Panc1 (cell line): Measurements from ENCODE around the gene SLPI. TPM values are rescaled to one million over a fixed set of nuclear protein-coding genes. Genes with fewer than 3 reads are reported as not detected.

Source experiments
- ATAC-seq: fragments of 200-7000 bp; cut with Tn5 transposase; 2 replicates; pipeline ENCODE4 v1.9.1; 2020; ENCODE audit warnings: mild to moderate bottlenecking, moderate library complexity
- BruUV-seq: library from RNA; stranded (reverse); fragments of 400-500 nt; replicated peaks from 2 replicates; lab custom pipeline; 2021; lab: Mats Ljungman, UMichigan
- CTCF ChIA-PET: fragments of 300-600 bp; sonication (Branson Sonifier 250); formaldehyde crosslinking; loops from one replicate; lab custom pipeline; 2022; ENCODE audit warnings: antibody characterized with exemption; lab: Charles Lee
- POLR2A ChIA-PET: fragments of 300-600 bp; sonication (Branson Sonifier 250); formaldehyde crosslinking; loops from one replicate; lab custom pipeline; 2022; ENCODE audit warnings: antibody characterized with exemption; lab: Charles Lee
- DNase-seq: peaks from one replicate; pipeline ENCODE4 v3.0.0-alpha.2; 2010; ENCODE audit warnings: low read depth, low spot score
- H3K27ac ChIP-seq: 2 replicates; pipeline ENCODE4 v1.5.1; 2011; ENCODE audit warnings: mild to moderate bottlenecking, low read length, inconsistent platforms
- H3K27me3 ChIP-seq: fragments of 200-500 bp; sonication (Bioruptor generic); 2 replicates; pipeline ENCODE4 v1.6.0; 2014; ENCODE audit warnings: low read length, inconsistent platforms; ENCODE audit not compliant: control insufficient read depth, insufficient read depth
- H3K36me3 ChIP-seq: fragments of 200-500 bp; sonication (Bioruptor generic); 2 replicates; pipeline ENCODE4 v1.5.1; 2014; ENCODE audit warnings: inconsistent platforms, mild to moderate bottlenecking, low read length, moderate library complexity; ENCODE audit not compliant: control insufficient read depth, insufficient read depth
- H3K4me1 ChIP-seq: 2 replicates; pipeline ENCODE4 v1.5.1; 2011; ENCODE audit warnings: inconsistent platforms, mild to moderate bottlenecking, low read length, moderate library complexity; ENCODE audit not compliant: control insufficient read depth, insufficient read depth
- H3K4me3 ChIP-seq, 2 experiments: 2 replicates each; pipeline ENCODE4 v1.5.1; 2011 to 2012; ENCODE audit warnings: low read depth in 2 of 2, low read length in 2 of 2, mild to moderate bottlenecking in 2 of 2, inconsistent platforms in 1 of 2, moderate library complexity in 1 of 2
- H3K9me3 ChIP-seq: fragments of 200-500 bp; sonication (Bioruptor generic); 2 replicates; pipeline ENCODE4 v1.5.1; 2014; ENCODE audit warnings: low read depth, mild to moderate bottlenecking, inconsistent platforms, low read length, moderate library complexity; ENCODE audit not compliant: control insufficient read depth, insufficient read depth
- POLR2AphosphoS5 ChIP-seq: IDR thresholded peaks from 2 replicates; pipeline ENCODE4 v1.6.1; 2012; ENCODE audit warnings: mild to moderate bottlenecking, low read depth, low read length, moderate library complexity
- SIN3A ChIP-seq: IDR thresholded peaks from 2 replicates; pipeline ENCODE4 v1.6.1; 2012; ENCODE audit warnings: low read depth, mild to moderate bottlenecking, low read length, moderate library complexity, borderline replicate concordance; ENCODE audit not compliant: insufficient read depth
- TCF7L2 ChIP-seq: IDR thresholded peaks from 2 replicates; pipeline ENCODE4 v1.6.1; 2011; ENCODE audit warnings: mild to moderate bottlenecking, low read depth, low read length, inconsistent platforms
- in situ Hi-C: cut with HindIII; loops from 2 replicates; pipeline ENCODE4 v1.10.0; 2016; ENCODE audit warnings: low sequenced_read_pairs, low pct_unique_long_range_greater_than_20kb
- intact Hi-C: fragments of 100-400 bp; cut with micrococcal nuclease; formaldehyde crosslinking; loops from one replicate; pipeline ENCODE4 v1.10.0; 2022; ENCODE audit not compliant: unreplicated experiment
- total RNA-seq: library from RNA; stranded (reverse); gene quantifications from one replicate; pipeline ENCODE4 v1.2.1, GENCODE V29; 2021; ENCODE audit not compliant: unreplicated experiment
- TF ChIP-seq, protein P1 (sequence below): fragments of 450-650 bp; IDR thresholded peaks from 2 replicates; pipeline ENCODE4 v1.5.1; 2017; ENCODE audit warnings: mild to moderate bottlenecking
- TF ChIP-seq, protein P2 (sequence below), 2 experiments: IDR thresholded peaks; 2 replicates each; pipeline ENCODE4 v1.6.1; 2011 to 2012; ENCODE audit warnings: low read depth in 2 of 2, control low read depth in 1 of 2, low read length in 1 of 2, mild to moderate bottlenecking in 1 of 2, moderate library complexity in 1 of 2; ENCODE audit not compliant: insufficient read depth in 1 of 2

SLPI gene
- total RNA-seq, 1 experiment from 2014 or later, result 0.74 TPM

DNA sequence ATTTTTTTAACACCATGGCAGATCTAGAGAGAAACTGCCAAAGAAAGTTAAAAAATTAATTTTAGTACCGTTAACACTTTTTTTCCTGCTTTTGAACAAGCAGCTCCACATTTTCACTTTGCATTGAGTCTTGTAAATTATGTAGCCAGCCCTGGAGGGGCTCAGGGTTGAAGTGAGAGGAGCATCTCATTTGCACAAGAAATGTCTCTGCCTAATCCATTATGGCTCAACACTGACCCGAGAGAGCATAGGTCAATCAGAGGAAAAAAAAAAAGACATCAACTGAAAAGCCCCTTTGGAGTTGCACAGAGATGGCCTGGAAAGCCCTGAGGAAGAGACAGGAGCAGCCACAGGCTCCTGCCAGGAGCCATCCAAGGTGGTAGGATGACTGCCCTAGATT, 4.3 kb upstream of the SLPI start:
- BruUV-seq, result no TSS peak
- TF ChIP-seq, protein P1, sequence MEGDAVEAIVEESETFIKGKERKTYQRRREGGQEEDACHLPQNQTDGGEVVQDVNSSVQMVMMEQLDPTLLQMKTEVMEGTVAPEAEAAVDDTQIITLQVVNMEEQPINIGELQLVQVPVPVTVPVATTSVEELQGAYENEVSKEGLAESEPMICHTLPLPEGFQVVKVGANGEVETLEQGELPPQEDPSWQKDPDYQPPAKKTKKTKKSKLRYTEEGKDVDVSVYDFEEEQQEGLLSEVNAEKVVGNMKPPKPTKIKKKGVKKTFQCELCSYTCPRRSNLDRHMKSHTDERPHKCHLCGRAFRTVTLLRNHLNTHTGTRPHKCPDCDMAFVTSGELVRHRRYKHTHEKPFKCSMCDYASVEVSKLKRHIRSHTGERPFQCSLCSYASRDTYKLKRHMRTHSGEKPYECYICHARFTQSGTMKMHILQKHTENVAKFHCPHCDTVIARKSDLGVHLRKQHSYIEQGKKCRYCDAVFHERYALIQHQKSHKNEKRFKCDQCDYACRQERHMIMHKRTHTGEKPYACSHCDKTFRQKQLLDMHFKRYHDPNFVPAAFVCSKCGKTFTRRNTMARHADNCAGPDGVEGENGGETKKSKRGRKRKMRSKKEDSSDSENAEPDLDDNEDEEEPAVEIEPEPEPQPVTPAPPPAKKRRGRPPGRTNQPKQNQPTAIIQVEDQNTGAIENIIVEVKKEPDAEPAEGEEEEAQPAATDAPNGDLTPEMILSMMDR, result no peak
- TF ChIP-seq TCF7L2 (no peak), POLR2AphosphoS5 (no peak), SIN3A (no peak)
- TF ChIP-seq, protein P2, sequence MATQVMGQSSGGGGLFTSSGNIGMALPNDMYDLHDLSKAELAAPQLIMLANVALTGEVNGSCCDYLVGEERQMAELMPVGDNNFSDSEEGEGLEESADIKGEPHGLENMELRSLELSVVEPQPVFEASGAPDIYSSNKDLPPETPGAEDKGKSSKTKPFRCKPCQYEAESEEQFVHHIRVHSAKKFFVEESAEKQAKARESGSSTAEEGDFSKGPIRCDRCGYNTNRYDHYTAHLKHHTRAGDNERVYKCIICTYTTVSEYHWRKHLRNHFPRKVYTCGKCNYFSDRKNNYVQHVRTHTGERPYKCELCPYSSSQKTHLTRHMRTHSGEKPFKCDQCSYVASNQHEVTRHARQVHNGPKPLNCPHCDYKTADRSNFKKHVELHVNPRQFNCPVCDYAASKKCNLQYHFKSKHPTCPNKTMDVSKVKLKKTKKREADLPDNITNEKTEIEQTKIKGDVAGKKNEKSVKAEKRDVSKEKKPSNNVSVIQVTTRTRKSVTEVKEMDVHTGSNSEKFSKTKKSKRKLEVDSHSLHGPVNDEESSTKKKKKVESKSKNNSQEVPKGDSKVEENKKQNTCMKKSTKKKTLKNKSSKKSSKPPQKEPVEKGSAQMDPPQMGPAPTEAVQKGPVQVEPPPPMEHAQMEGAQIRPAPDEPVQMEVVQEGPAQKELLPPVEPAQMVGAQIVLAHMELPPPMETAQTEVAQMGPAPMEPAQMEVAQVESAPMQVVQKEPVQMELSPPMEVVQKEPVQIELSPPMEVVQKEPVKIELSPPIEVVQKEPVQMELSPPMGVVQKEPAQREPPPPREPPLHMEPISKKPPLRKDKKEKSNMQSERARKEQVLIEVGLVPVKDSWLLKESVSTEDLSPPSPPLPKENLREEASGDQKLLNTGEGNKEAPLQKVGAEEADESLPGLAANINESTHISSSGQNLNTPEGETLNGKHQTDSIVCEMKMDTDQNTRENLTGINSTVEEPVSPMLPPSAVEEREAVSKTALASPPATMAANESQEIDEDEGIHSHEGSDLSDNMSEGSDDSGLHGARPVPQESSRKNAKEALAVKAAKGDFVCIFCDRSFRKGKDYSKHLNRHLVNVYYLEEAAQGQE (IDR thresholded peaks at IDR 0.05; ENCODE audit: insufficient read depth in 1 of 2, low read depth in 2 of 2, low read length in 1 of 2), result no peak
- H3K36me3 ChIP-seq, result no peaks in the 10 kb centered on the region
- ChIA-PET CTCF (no interaction called here), POLR2A (no interaction called here)
- peaks cover 8% of the 10 kb centered on the region for H3K27me3 ChIP-seq
- H3K4me3 ChIP-seq, result no peak overlapping the region
- no peak overlapping the region for H3K27ac ChIP-seq
- H3K4me1 ChIP-seq, result no peaks in the 10 kb centered on the region
- H3K9me3 ChIP-seq, result no peaks in the 10 kb centered on the region
- in situ Hi-C loops, result no loop called here
- no peak for ATAC-seq
- no peak for DNase-seq
- intact Hi-C loops, result no loop called here

DNA sequence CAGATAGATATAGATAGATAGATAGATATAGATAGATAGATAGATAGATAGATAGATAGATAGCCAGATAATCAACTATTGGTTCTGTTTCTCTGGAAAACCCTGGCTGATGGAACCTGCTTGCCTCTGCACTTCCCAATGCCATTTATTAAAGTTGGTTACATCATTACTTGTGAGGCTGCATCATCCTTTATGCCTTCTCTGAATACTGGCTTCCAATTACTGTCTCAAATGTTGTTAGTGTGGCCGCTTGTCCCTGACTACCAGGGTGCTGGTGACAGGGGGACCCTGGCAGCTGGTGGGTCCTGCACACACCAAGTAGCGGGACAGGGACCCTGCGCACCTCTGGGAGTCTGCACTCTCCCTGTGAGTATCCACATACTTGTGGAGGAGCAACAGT, 3.9 kb upstream of the SLPI start:
- Histone ChIP-seq H3K27ac (no peak overlapping the region), H3K36me3 (no peaks in the 10 kb centered on the region), H3K4me1 (no peaks in the 10 kb centered on the region), H3K4me3 (no peak overlapping the region), H3K9me3 (no peaks in the 10 kb centered on the region), H3K27me3 (peaks cover 8% of the 10 kb centered on the region)
- no peak for ATAC-seq
- in situ Hi-C loops, result no loop called here
- CTCF ChIA-PET, result no interaction called here
- POLR2A ChIA-PET, result no interaction called here
- no TSS peak for BruUV-seq
- TF ChIP-seq SIN3A (no peak), POLR2AphosphoS5 (no peak), TCF7L2 (no peak)
- TF ChIP-seq, protein P1, result no peak
- no peak for DNase-seq
- intact Hi-C loops, result no loop called here
